Stimulated activated CD4-positive, alpha-beta T cell treated with anti-CD3 and anti-CD28 coated beads, Interleukin-15, amount 100 ng/mL, for 24 hours (primary cell): ENCODE data around the gene FKRP.
"Not testable (repeated sequence)": the region's sequence is repeated elsewhere in the genome, so short reads cannot be mapped to it uniquely, and the experiment has no call there.

Experiments used
- DNase-seq: peaks from one replicate; pipeline ENCODE4 v3.0.0-alpha.2; 2020

Gene FKRP

DNA sequence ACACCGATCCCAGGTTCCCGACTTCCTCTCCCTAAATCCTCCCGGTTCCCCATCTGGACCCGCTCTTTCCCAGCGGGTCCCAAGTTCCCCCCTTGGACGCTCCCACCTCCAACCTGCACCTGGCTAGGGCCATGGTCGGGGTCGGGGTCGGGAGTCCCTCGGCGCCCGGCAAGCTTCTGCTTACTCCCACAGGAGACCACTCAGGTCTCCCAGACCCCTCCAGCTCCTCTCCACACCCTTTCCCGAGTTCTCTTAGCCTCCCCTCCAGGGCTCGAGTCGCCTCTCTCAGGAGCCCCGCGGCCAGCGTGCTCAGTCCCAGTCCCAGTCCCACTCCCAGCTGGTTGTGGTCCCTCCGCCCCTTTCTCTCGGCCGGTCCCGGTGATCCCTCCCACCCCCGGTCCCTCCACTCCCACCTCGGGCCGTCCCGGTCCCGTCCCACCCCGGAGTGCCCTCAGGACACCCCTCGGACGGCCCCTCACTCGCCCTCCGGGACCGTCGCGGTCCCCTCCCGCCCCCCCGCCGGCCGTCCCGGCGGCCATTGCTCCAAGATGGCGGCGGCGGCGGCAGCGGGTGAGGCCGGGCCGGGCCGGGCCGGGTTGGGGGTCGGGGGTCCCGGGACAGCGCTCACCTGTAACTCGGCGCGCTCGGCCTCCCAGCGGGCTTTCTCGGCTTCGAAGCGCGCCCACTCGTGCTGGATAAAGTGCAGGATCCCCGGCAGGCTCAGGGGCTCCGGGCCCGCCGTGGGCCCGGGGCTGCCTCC lies at the start of gene FKRP:
FKRP (plus strand) TSS at position 537 of the 760 bp plus-strand sequence. CDS start 9,394 bp downstream, outside the sequence.
- DNase-seq: peak; percentile 52

DNA sequence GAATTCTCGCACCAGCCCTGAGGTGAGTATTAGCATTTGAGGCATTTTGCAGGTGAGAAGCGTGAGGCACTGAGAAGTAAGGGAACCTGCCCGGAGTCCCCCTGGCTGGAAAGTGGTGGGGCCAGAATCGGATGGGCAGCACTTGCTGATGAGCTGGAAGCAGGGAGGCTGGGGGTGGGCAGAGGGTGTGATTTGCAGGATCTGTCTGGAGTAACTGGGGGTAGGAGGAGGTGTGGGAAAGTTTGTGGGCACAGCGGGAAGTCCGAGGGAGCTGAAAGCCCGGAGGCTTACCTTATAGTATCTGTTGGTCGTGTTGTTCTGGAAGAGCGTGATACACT lies 49.0 kb upstream of the FKRP start:
- no peak for DNase-seq

DNA sequence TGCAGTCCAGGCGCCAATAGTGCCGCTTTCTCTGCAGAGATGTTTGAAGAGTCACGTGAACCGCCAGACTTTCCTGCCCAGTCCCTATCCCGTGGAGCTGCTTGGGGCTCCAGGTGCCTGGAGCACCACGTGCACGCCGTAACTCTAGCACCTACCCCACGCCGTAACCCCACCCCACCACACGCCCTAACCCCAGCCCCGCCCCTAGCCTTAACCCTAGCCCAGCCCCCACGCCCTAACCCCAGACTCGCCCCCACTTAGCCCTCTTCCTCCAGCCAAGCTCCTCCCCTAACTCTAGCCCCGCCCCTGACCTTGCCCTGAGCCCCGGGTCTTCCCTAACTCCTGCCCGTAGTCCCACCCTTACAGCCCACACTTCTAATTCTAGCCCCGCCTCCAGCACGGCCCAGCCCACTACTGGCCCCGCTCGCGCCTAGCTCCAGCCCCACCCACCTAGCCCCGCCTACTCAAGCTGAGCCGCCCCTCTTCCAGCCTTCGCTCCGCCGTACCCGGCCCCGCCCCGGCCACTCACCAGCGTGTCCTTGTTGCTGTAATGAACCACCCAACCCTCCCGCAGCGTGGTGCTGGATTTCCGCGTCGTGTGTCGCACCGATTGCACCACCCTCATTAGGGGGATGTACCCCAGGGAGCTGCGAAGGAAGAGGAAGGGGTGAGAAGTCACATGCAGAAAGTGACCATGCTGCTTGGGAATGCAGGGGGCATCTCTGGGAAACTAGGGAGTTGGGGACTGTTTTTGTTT lies 48.5 kb upstream of the FKRP start:
- DNase-seq: peak; percentile 42

GRCh38 chr19:46698395-46699321 lies 47.2 kb upstream of the FKRP start:
- no peak for DNase-seq

DNA sequence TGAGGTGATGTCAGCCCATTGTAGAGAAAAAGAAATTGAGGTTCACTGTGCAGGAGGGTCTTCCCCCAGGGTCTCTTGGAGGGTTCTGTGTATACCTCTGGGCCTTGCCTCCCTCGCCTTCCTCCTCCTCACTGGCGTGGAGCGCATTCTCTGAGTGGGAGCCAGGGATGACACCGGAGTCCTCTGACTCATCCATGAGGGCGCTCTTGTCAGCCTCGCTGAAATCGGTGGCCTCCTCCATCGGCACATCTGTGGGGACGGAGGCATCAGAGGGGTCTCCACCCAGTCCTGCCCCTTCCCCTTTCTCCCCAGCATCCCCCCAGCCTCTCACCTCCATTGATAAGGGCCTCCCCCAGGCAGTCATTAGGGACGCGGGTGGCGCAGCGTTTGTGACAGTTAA lies 45.2 kb upstream of the FKRP start:
- no peak for DNase-seq

GRCh38 chr19:46704379-46705076 lies 41.3 kb upstream of the FKRP start:
- DNase-seq: peak; percentile 89

DNA sequence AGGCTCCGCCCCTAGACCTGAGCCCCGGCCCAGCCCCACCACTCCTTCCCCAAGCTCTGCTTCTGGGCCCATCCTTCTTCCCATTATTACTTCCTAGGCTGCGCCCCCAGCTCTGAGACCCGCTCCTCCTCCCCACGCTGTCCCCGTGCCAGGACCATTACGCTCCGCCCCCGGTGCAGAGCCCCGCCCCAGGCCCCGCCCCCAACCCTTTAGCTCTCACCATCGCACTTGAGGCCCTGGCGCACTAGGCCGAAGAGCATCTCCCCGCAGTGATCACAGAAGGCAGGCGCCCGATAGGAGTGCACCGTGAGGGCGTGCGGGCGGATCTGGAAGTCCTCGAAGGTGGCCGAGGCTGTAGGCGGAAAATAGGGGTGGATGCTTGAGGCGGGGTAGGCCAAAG lies 35.2 kb upstream of the FKRP start:
- peak; percentile 26 for DNase-seq

DNA sequence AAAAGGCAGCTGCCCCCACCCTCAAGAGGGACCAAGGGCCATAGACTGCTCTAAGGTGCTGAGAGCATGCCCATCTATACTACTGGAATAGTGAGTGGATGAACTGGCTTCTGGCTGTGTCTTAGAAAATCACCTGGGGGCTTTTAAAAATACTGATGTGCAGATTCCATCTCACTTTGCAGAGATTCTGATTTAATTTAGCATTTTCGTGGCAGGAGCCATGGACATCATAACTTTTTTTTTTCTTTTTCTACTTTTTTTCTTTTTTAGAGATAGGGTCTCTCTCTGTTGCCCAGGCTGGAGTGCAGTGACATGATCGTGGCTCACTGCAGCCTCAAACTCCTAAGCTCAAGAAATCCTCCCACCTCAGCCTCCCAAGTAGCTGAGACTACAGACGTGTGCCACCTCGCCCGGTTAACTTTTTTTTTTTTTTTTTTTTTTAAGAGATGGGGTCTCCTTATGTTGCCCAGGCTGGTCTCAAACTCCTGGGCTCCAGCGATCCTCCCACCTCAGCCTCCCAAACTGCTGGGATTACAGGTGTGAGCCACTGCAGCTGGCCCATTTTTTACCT lies 33.0 kb upstream of the FKRP start:
- DNase-seq: not testable (repeated sequence)

DNA sequence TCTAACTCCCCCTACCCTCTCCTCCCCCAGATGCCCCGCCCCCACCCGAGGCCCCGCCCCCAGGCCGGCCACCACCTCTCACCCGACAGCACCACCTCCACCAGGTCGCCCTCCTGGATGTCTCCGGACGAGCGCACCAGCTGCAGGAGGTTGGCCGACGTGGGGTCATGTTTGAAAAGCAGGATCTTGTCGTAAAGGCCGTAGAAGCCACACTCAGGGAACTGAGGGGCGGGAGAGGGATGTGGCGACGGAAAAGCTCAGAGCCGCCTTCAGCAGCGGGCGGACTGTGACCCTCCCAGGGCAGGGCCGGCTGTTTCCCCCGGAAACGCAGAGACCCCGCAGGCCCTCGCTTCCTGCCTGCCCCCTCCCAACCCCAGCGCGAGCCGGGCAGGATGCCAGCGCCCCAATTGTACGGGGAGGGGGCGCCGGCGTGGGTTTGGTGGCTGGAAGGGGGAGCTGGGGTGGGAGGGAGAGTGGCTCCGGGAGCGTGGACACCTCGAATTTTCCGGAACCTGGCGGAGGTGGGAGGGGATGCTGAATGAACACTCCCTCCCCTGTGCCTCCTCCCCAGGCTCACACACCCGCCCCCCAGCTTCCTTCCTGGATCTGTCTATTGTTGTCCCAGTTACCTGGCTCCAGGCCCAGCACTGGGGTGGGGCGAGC lies 31.9 kb upstream of the FKRP start:
- peak; percentile 81 for DNase-seq

DNA sequence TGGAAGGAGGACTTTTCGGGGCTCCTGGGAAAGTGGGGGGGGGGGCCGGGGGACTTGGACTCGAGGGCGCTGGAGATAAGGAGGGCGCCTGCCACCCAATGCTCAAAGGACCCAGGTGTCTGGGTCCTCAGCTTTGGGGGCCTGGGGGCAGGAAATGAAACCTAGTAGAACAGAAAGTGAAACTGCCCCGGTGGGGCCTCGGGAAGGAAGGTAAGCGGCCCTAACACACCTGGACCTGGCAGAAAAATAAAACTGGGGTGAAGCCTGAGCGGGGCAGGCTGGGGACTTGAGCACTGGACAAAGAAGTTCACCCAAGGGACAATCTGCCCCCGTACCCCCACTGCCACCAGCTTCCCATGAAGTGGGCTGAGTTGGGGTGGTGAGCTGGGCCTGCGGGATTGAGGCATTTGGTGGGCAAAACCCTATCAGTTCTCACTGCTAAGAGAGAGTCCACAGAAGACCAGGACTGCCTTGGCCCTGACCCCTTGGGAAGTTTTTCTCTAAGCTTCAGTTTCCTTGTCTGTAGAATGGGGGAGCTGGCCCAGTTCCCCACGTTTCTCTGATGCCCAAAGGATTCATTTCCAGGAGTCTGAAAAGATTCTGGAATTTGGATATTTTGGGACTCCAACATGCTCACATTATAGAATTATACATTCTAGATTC lies 31.3 kb upstream of the FKRP start:
- peak; percentile 67 for DNase-seq

- DNase-seq: peak; percentile 23
These were observed 30.3 kb upstream of the FKRP start for GRCh38 chr19:46715620-46715974.

DNA sequence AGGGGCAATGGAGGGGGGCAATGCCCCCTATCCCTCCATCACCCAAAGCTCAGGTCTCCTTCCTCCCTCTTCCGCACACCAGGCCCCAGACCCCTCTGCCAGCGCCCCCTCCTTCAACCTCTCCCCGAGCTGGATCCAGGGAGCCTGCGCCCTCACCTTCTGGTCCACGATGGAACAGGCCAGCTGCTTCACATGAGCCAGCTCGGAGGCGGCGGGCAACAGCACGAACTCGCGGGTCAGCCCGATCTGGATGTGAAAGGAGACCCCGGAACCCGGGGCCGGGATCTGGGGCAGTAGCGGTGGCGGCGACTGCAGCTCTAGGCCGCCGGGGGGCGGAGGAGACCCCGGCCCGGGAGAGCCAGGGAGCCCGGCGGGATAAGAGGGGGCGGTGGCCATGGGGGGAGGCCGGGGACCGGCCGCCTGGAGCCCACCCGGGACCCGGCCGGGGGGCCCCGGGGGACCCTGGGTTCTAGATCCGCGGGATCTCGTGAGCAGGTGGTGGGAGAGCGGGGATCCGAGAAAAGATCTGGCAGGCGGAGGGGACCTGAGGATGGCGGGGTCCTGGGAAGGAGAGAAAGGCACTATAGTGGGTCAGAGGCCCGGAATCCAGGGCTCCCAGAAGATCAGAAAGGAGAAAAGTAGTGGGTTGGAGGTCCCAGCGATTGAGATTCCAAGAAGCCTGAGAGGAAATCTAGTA lies 29.7 kb upstream of the FKRP start:
- peak; percentile 41 for DNase-seq

DNA sequence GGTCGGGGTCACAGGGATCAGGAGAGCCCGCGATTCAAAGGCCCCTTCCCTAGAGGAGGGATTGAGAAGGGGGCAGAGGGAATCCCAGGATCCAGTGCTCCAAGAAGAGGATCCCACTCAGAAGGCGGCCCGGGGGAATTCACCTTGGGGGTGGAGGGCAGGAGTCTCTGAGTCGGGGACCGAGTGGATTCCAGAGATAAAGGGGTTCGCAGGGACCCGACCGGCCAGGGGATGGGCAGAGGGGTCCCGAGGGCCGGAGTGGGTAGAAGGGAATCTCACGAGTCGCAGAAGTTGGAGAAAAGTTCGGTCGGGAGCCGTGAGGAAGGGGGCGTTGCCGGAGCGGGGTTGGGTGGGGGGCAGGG lies 29.2 kb upstream of the FKRP start:
- no peak for DNase-seq

GRCh38 chr19:46717034-46717715 lies 28.7 kb upstream of the FKRP start, which contains the start of gene PRKD2:
Gene PRKD2, minus strand, starts transcription at chr19:46717114. Its CDS starts 744 bp downstream, at chr19:46716370.
- peak; percentile 93 for DNase-seq

GRCh38 chr19:46717716-46718143 lies 28.1 kb upstream of the FKRP start:
- peak; percentile 29 for DNase-seq

DNA sequence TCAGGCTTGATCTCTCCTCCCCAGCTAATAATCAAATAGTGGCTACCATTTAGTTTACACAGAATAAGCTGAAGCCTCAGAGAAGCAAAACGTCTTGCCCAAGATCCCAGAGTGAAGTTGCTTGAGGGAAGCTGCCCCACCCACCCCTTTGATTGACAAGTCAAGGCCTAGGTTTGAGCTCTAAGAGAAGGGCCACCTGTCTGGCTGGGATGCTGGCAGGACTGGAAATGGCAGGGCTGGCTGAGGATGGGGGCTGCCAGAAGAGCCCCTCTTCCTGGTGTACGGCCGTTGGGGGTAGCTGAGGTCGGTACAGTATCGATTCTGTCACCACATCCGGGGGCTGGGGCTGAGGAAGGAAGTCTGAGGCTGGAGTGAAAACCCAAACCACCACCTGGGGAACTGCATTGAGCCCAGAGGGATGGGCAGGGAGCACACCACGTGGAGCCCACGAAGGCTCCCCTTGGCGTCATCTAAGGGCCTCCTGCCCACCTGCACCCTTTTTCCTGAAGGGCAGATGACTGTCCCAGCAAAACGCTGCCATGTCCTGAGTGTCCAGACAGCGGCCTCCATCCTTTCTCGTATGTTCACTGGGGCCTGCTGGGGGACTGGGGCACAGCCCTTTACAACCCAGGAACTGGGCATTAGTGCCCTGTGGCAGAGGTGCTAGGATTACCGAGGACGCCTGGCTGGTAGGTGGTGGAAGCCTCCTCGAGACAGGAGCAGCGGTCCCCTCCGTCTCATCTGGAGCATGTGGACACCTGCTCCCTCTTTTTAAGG lies 27.5 kb upstream of the FKRP start:
- DNase-seq: peak; percentile 72

GRCh38 chr19:46718934-46719622 lies 26.8 kb upstream of the FKRP start:
- no peak for DNase-seq
